HFF-Myc (cell line): ENCODE data around the gene KMT2B.
A peak's percentile ranks its signal among the peaks of the same experiment; 100 is the strongest.

ENCODE experiments used
- DNase-seq: peaks from one replicate; pipeline ENCODE4 v3.0.0-alpha.2; 2011; ENCODE audit warnings: low read depth; ENCODE audit errors: extremely low read depth
- H3K4me3 ChIP-seq: replicated peaks from 2 replicates; pipeline ENCODE4 v1.5.1; 2011; ENCODE audit warnings: low read depth, mild to moderate bottlenecking, control low read depth, low read length
- CTCF ChIP-seq: IDR thresholded peaks from 2 replicates; pipeline ENCODE4 v1.5.1; 2012; ENCODE audit warnings: mild to moderate bottlenecking, low read depth, low read length, control low read depth; ENCODE audit errors: missing control alignments

Gene KMT2B

GRCh38 chr19:35776102-35776788 is 58.4 kb downstream of the KMT2B start:
- DNase-seq = no peak
- TF ChIP-seq CTCF = no peak
- peak overlapping the region; percentile 49 for H3K4me3 ChIP-seq

- H3K4me3 ChIP-seq = no peak overlapping the region
- TF ChIP-seq CTCF = no peak
- DNase-seq = no peak
Observed at GRCh38 chr19:35777086-35777841, 59.5 kb downstream of the KMT2B start.

GRCh38 chr19:35777961-35778360 is 60.2 kb downstream of the KMT2B start:
- no peak for TF ChIP-seq CTCF
- no peak for DNase-seq
- no peak overlapping the region for H3K4me3 ChIP-seq

GRCh38 chr19:35779033-35779432 is 61.2 kb downstream of the KMT2B start:
- TF ChIP-seq CTCF = no peak
- DNase-seq = no peak
- no peak overlapping the region for H3K4me3 ChIP-seq

GRCh38 chr19:35780058-35780457 is 62.3 kb downstream of the KMT2B start:
- no peak overlapping the region for H3K4me3 ChIP-seq
- no peak for DNase-seq
- TF ChIP-seq CTCF = no peak

GRCh38 chr19:35780717-35781116 is 62.9 kb downstream of the KMT2B start:
- no peak for DNase-seq
- TF ChIP-seq CTCF = no peak
- H3K4me3 ChIP-seq = no peak overlapping the region
